Measurements from ENCODE around the gene TRPV6. TPM values are rescaled to one million over a fixed set of nuclear protein-coding genes. Genes with fewer than 3 reads are reported as not detected.

Gene TRPV6
- polyA plus RNA-seq, 1 donor from 2014 or later = 0.30 TPM

GRCh38 chr7:142875456-142875855 lies 10.1 kb downstream of the TRPV6 start:
- Histone ChIP-seq H3K4me2 (ENCODE audit: low read length) (no peak overlapping the region), H3K9ac (ENCODE audit: low read length) (no peak overlapping the region), H3K4me3 (ENCODE audit: low read length) (no peak overlapping the region), H3F3A (ENCODE audit: insufficient read depth, low read length, poor library complexity, severe bottlenecking) (no peaks in the 10 kb centered on the region), H2AFZ (ENCODE audit: low read depth, low read length) (no peak overlapping the region), H3K27ac (ENCODE audit: low read length) (no peak overlapping the region), H3K9me3 (ENCODE audit: low read length) (no peaks in the 10 kb centered on the region), H3K36me3 (ENCODE audit: insufficient read depth, low read length) (no peaks in the 10 kb centered on the region), H3K9me2 (ENCODE audit: insufficient read depth, low read length) (no peaks in the 10 kb centered on the region), H3K79me2 (replicated peaks; ENCODE audit: insufficient read depth, low read length) (no peaks in the 10 kb centered on the region), H4K20me1 (ENCODE audit: insufficient read depth) (no peaks in the 10 kb centered on the region), H3K27me3 (ENCODE audit: insufficient read depth, low read depth, low read length) (no peaks in the 10 kb centered on the region)
- TF ChIP-seq, protein P1, sequence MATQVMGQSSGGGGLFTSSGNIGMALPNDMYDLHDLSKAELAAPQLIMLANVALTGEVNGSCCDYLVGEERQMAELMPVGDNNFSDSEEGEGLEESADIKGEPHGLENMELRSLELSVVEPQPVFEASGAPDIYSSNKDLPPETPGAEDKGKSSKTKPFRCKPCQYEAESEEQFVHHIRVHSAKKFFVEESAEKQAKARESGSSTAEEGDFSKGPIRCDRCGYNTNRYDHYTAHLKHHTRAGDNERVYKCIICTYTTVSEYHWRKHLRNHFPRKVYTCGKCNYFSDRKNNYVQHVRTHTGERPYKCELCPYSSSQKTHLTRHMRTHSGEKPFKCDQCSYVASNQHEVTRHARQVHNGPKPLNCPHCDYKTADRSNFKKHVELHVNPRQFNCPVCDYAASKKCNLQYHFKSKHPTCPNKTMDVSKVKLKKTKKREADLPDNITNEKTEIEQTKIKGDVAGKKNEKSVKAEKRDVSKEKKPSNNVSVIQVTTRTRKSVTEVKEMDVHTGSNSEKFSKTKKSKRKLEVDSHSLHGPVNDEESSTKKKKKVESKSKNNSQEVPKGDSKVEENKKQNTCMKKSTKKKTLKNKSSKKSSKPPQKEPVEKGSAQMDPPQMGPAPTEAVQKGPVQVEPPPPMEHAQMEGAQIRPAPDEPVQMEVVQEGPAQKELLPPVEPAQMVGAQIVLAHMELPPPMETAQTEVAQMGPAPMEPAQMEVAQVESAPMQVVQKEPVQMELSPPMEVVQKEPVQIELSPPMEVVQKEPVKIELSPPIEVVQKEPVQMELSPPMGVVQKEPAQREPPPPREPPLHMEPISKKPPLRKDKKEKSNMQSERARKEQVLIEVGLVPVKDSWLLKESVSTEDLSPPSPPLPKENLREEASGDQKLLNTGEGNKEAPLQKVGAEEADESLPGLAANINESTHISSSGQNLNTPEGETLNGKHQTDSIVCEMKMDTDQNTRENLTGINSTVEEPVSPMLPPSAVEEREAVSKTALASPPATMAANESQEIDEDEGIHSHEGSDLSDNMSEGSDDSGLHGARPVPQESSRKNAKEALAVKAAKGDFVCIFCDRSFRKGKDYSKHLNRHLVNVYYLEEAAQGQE (IDR thresholded peaks at IDR 0.05; ENCODE audit: borderline replicate concordance) = no peak
- TF ChIP-seq CTCF (IDR thresholded peaks at IDR 0.05; ENCODE audit: poor library complexity, severe bottlenecking) = no peak
- TF ChIP-seq POLR2AphosphoS5 (IDR thresholded peaks at IDR 0.05) = no peak
- TF ChIP-seq RAD21 (conservative IDR thresholded peaks at IDR 0.05) = no peak
- no peak for TF ChIP-seq EZH2 (IDR thresholded peaks at IDR 0.05; ENCODE audit: borderline replicate concordance, insufficient read depth, low read length, poor library complexity, severe bottlenecking)
- no peak for TF ChIP-seq TAF1 (IDR thresholded peaks at IDR 0.05; ENCODE audit: low read depth)
- no peak for TF ChIP-seq EP300 (conservative IDR thresholded peaks at IDR 0.05; ENCODE audit: poor library complexity, severe bottlenecking)
- TF ChIP-seq SMC3 (conservative IDR thresholded peaks at IDR 0.05; ENCODE audit: poor library complexity) = no peak
- TF ChIP-seq MXI1 (conservative IDR thresholded peaks at IDR 0.05; ENCODE audit: poor library complexity, severe bottlenecking) = no peak

DNA sequence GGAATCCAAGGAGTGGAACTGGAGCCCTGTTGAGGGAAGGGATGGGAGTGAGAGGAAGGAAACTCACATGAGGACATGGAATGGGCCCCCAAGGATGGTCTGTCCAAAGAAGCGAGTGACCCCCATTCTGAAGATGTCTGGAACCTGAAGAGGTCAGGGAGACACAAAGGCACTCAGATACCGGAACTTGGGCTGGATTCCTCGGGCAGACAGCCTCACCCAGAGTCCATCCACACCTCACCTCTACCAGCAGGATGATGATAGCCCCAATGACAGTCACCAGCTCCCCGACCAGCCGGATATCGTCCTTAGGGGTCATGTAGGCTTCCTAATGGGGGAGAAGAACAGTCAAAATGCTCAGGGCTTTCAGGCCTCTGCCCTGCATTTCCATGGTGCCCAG lies 10.7 kb downstream of the TRPV6 start:
- TF ChIP-seq RAD21 (conservative IDR thresholded peaks at IDR 0.05) (no peak), EZH2 (IDR thresholded peaks at IDR 0.05; ENCODE audit: borderline replicate concordance, insufficient read depth, low read length, poor library complexity, severe bottlenecking) (no peak), SMC3 (conservative IDR thresholded peaks at IDR 0.05; ENCODE audit: poor library complexity) (no peak), CTCF (IDR thresholded peaks at IDR 0.05; ENCODE audit: poor library complexity, severe bottlenecking) (no peak), POLR2AphosphoS5 (IDR thresholded peaks at IDR 0.05) (no peak), MXI1 (conservative IDR thresholded peaks at IDR 0.05; ENCODE audit: poor library complexity, severe bottlenecking) (no peak), EP300 (conservative IDR thresholded peaks at IDR 0.05; ENCODE audit: poor library complexity, severe bottlenecking) (no peak), TAF1 (IDR thresholded peaks at IDR 0.05; ENCODE audit: low read depth) (no peak)
- TF ChIP-seq, protein P1 (IDR thresholded peaks at IDR 0.05; ENCODE audit: borderline replicate concordance) = no peak
- no peak overlapping the region for H3K27ac ChIP-seq (ENCODE audit: low read length)

More for the DNA sequence above, 10.7 kb downstream of the TRPV6 start:
- no peaks in the 10 kb centered on the region for H3K36me3 ChIP-seq (ENCODE audit: insufficient read depth, low read length)
- H3F3A ChIP-seq (ENCODE audit: insufficient read depth, low read length, poor library complexity, severe bottlenecking) = no peaks in the 10 kb centered on the region
- H3K9me2 ChIP-seq (ENCODE audit: insufficient read depth, low read length) = no peaks in the 10 kb centered on the region
- H3K4me2 ChIP-seq (ENCODE audit: low read length) = no peak overlapping the region
- no peaks in the 10 kb centered on the region for H3K9me3 ChIP-seq (ENCODE audit: low read length)
- no peak overlapping the region for H3K4me3 ChIP-seq (ENCODE audit: low read length)
- H3K27me3 ChIP-seq (ENCODE audit: insufficient read depth, low read depth, low read length) = no peaks in the 10 kb centered on the region
- no peaks in the 10 kb centered on the region for H3K79me2 ChIP-seq (replicated peaks; ENCODE audit: insufficient read depth, low read length)
- no peaks in the 10 kb centered on the region for H4K20me1 ChIP-seq (ENCODE audit: insufficient read depth)
- no peak overlapping the region for H3K9ac ChIP-seq (ENCODE audit: low read length)
- no peak overlapping the region for H2AFZ ChIP-seq (ENCODE audit: low read depth, low read length)
